IPS-20b (cell line): ENCODE data around the gene FXR1.

ENCODE experiments used
- H3K27ac ChIP-seq: one replicate; pipeline ENCODE4 v1.5.1; 2013; ENCODE audit warnings: low read length
- H3K27me3 ChIP-seq: 2 replicates; pipeline ENCODE4 v1.6.1; 2013; ENCODE audit warnings: mild to moderate bottlenecking, low read length, inconsistent platforms; ENCODE audit not compliant: insufficient read depth
- H3K36me3 ChIP-seq: 2 replicates; pipeline ENCODE4 v1.6.1; 2013; ENCODE audit warnings: low read depth, mild to moderate bottlenecking, inconsistent platforms, low read length, moderate library complexity; ENCODE audit not compliant: insufficient read depth
- H3K4me1 ChIP-seq: 2 replicates; pipeline ENCODE4 v1.6.1; 2013; ENCODE audit warnings: mild to moderate bottlenecking, control low read depth, inconsistent platforms, low read length, moderate library complexity; ENCODE audit not compliant: insufficient read depth
- H3K4me3 ChIP-seq: 2 replicates; pipeline ENCODE4 v1.5.1; 2013; ENCODE audit warnings: mild to moderate bottlenecking, low read length, inconsistent platforms
- H3K9ac ChIP-seq: 2 replicates; pipeline ENCODE4 v1.6.1; 2013; ENCODE audit warnings: low read depth, mild to moderate bottlenecking, inconsistent platforms, low read length, moderate library complexity
- H3K9me3 ChIP-seq: 2 replicates; pipeline ENCODE4 v1.6.1; 2013; ENCODE audit warnings: mild to moderate bottlenecking, low read depth, low read length, inconsistent platforms; ENCODE audit not compliant: insufficient read depth

FXR1 gene

DNA sequence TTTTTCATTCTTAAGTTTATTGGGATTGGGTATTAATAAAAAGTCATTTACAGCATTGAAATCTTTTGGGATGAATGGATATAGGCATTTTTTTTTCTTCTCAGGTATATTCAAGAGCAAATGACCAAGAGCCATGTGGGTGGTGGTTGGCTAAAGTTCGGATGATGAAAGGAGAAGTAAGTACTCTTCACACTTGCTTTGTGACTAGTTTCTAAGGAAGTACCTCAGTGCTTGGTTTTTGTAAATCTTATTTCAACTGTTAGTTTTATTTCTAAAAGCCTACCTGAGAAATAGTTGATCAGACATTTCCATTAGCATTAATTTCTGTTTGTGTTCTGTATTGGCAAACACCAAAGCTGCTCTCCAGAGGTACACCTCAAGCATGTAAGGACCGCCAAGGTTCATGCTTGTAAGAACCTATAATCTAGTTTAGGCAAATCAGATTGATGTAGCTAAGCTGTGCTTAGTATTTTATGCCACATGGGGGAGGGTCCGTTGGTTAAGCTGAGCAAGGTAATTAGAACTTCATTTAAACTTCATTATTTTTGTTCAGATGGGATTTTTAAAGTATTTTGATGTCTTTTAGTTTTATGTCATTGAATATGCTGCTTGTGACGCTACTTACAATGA lies 35.4 kb downstream of the FXR1 start:
- Histone ChIP-seq H3K27me3 (no peaks in the 10 kb centered on the region), H3K4me1 (no peaks in the 10 kb centered on the region), H3K9ac (no peak overlapping the region), H3K27ac (no peak overlapping the region), H3K9me3 (no peaks in the 10 kb centered on the region), H3K36me3 (peaks cover 91% of the 10 kb centered on the region), H3K4me3 (no peak overlapping the region)

DNA sequence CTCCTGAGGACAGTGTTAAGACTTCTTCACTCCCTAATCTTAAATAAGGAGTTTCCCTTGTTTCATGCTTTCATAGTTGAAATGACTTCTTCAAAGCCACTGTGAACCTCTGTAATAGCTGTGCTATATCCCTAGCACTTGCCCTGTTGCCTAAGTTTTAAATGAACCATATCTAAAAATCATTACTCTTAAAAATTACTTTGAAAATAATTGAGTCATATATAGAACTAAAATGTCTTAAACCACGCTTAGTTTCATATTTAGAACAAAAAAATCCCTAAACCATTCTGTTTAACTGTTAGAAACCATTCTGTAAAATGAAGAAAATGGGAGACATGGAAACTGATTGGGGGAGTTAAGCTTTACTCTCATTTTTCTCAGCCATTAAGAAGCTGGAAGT lies 47.2 kb downstream of the FXR1 start:
- peaks cover 98% of the 10 kb centered on the region for H3K36me3 ChIP-seq
- H3K9ac ChIP-seq, result no peak overlapping the region
- H3K9me3 ChIP-seq, result no peaks in the 10 kb centered on the region
- no peak overlapping the region for H3K4me3 ChIP-seq
- H3K27ac ChIP-seq, result no peak overlapping the region
- H3K4me1 ChIP-seq, result no peaks in the 10 kb centered on the region
- no peaks in the 10 kb centered on the region for H3K27me3 ChIP-seq

- Histone ChIP-seq H3K9ac (no peak overlapping the region), H3K4me1 (no peaks in the 10 kb centered on the region), H3K4me3 (no peak overlapping the region), H3K27ac (no peak overlapping the region), H3K9me3 (no peaks in the 10 kb centered on the region), H3K27me3 (no peaks in the 10 kb centered on the region), H3K36me3 (peaks cover 100% of the 10 kb centered on the region)
Observed at GRCh38 chr3:180961087-180961486, 48.6 kb downstream of the FXR1 start.

DNA sequence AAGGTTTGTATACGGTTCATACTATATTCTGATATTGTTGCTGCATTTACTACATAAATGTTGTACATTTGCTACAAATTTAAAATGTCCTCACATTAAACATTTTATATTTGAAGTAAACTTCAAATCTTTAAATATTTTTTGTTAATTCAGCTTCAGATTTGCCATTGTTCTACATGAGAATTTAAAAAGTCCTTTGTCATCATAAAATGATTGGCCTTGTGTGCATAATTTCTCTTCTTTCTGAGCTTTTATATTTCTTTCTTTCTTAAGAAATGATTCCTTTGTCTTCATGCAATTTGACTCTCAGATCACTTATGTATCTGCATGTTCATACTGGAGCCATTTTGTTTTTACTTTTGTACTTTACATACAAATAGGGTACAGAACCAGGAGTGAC lies 49.1 kb downstream of the FXR1 start:
- H3K36me3 ChIP-seq, result peaks cover 100% of the 10 kb centered on the region
- no peak overlapping the region for H3K27ac ChIP-seq

GRCh38 chr3:180962530-180962929 lies 50.1 kb downstream of the FXR1 start:
- Histone ChIP-seq H3K9ac (no peak overlapping the region), H3K9me3 (no peaks in the 10 kb centered on the region), H3K27ac (no peak overlapping the region), H3K36me3 (peaks cover 100% of the 10 kb centered on the region), H3K4me3 (no peak overlapping the region), H3K4me1 (no peaks in the 10 kb centered on the region), H3K27me3 (no peaks in the 10 kb centered on the region)

More for the DNA sequence above, 49.1 kb downstream of the FXR1 start:
- Histone ChIP-seq H3K27me3 (no peaks in the 10 kb centered on the region), H3K9me3 (no peaks in the 10 kb centered on the region), H3K9ac (no peak overlapping the region), H3K4me1 (no peaks in the 10 kb centered on the region), H3K4me3 (no peak overlapping the region)

DNA sequence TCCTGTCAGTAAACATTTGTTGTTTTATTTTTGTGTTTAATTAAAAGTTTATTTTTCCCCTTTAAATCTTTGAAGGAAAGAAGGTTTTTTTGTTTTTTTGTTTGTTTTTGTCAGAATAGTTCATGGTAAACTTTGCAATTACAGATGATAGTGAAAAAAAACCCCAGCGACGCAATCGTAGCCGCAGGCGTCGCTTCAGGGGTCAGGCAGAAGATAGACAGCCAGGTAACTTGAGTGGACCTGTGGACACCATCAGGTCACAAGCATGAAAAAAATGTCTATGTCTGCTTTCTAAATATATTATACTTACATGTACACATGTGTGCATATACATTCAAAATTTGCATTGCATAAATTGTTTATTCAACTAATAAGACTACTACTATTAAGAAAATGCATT lies 58.5 kb downstream of the FXR1 start:
- Histone ChIP-seq H3K9ac (no peak overlapping the region), H3K9me3 (no peaks in the 10 kb centered on the region), H3K36me3 (peaks cover 97% of the 10 kb centered on the region), H3K27me3 (no peaks in the 10 kb centered on the region), H3K4me1 (no peaks in the 10 kb centered on the region), H3K4me3 (no peak overlapping the region), H3K27ac (no peak overlapping the region)

- Histone ChIP-seq H3K27me3 (no peaks in the 10 kb centered on the region), H3K9ac (no peak overlapping the region), H3K27ac (no peak overlapping the region), H3K36me3 (peaks cover 97% of the 10 kb centered on the region), H3K9me3 (no peaks in the 10 kb centered on the region), H3K4me1 (no peaks in the 10 kb centered on the region), H3K4me3 (no peak overlapping the region)
Observed at GRCh38 chr3:180973543-180973942, 61.1 kb downstream of the FXR1 start.

- no peaks in the 10 kb centered on the region for H3K9me3 ChIP-seq
- no peaks in the 10 kb centered on the region for H3K4me1 ChIP-seq
- H3K27ac ChIP-seq, result no peak overlapping the region
- no peaks in the 10 kb centered on the region for H3K27me3 ChIP-seq
- peaks cover 95% of the 10 kb centered on the region for H3K36me3 ChIP-seq
- no peak overlapping the region for H3K4me3 ChIP-seq
- H3K9ac ChIP-seq, result no peak overlapping the region
Observed at GRCh38 chr3:180974286-180974685, 61.8 kb downstream of the FXR1 start.

DNA sequence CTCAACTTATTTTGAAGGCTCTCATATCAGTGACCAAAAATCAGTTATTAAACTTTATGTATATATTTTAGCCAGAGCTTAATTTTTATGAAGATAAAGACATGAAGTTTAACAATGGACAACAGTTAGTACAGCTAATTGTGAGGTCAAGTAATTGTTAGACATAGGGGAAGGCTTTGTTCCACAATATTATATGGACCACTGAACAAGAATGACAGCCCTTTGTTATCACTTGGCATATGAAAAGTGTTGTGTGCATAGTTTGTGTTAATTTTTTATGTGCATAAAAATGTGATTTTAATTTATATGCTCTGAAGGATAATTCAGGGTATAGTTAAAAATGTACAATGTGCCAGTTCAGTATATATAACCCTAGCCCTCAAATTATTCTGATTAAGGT lies 65.0 kb downstream of the FXR1 start:
- Histone ChIP-seq H3K27ac (no peak overlapping the region), H3K36me3 (peaks cover 63% of the 10 kb centered on the region), H3K4me3 (no peak overlapping the region)

GRCh38 chr3:180979961-180980360 lies 67.5 kb downstream of the FXR1 start:
- H3K27me3 ChIP-seq, result no peaks in the 10 kb centered on the region
- no peaks in the 10 kb centered on the region for H3K9me3 ChIP-seq
- H3K4me1 ChIP-seq, result no peaks in the 10 kb centered on the region
- peaks cover 58% of the 10 kb centered on the region for H3K36me3 ChIP-seq
- no peak overlapping the region for H3K27ac ChIP-seq
- H3K9ac ChIP-seq, result no peak overlapping the region
- no peak overlapping the region for H3K4me3 ChIP-seq

More for the DNA sequence above, 65.0 kb downstream of the FXR1 start:
- Histone ChIP-seq H3K27me3 (no peaks in the 10 kb centered on the region), H3K9ac (no peak overlapping the region), H3K9me3 (no peaks in the 10 kb centered on the region), H3K4me1 (no peaks in the 10 kb centered on the region)

GRCh38 chr3:180980611-180981010 lies 68.1 kb downstream of the FXR1 start:
- Histone ChIP-seq H3K27me3 (no peaks in the 10 kb centered on the region), H3K36me3 (peaks cover 58% of the 10 kb centered on the region), H3K4me1 (no peaks in the 10 kb centered on the region), H3K27ac (no peak overlapping the region), H3K4me3 (no peak overlapping the region), H3K9ac (no peak overlapping the region), H3K9me3 (no peaks in the 10 kb centered on the region)

- Histone ChIP-seq H3K9ac (no peak overlapping the region), H3K9me3 (no peaks in the 10 kb centered on the region), H3K4me1 (no peaks in the 10 kb centered on the region), H3K27ac (no peak overlapping the region), H3K4me3 (no peak overlapping the region), H3K27me3 (no peaks in the 10 kb centered on the region), H3K36me3 (peaks cover 58% of the 10 kb centered on the region)
Observed at GRCh38 chr3:180981912-180982311, 69.4 kb downstream of the FXR1 start.
